ENCODE measurements around the gene RCOR1.

DNA sequence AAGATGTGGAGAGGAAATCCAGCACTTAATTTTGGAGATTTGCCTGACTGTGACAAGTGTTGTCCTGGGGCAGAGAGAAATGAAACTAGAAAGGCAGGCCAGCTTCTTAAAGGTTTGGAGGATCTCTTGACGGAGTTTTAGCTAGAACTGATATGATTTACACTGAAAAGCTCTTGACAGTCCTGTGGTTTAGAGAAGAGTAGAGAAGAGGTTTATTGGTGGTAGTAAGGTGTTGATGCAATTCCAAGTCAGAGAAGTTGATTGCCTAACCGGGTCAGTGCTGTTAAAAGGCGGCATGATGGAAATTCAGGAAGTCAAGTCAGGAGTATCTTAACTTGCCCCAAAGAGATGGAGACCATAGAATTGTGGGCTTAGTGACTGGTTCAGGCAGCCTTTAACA lies 95.8 kb downstream of the RCOR1 start:
- TF ChIP-seq EP300 (IDR thresholded peaks at IDR 0.05) (no peak), POLR2A (IDR thresholded peaks at IDR 0.05) (no peak)

All from ovary (tissue), 1 donor.